K562 (cell line): ENCODE data around the gene KCNJ5. TPM values are rescaled to one million over a fixed set of nuclear protein-coding genes. Genes with fewer than 3 reads are reported as not detected.

ENCODE experiments used
- JUN ChIP-seq, 2 experiments: sonication (generic) in 1 of 2; formaldehyde crosslinking in 1 of 2; IDR thresholded peaks; 2 replicates each; pipeline versions ENCODE4 v1.6.1 to v1.8.0; 2012 to 2022; ENCODE audit warnings: borderline replicate concordance in 2 of 2, mild to moderate bottlenecking in 2 of 2, improper control_type of control experiment in 1 of 2, low read depth in 1 of 2, low read length in 1 of 2, missing genetic modification reagents in 1 of 2
- RREB1 ChIP-seq: fragments of 250-450 bp; sonication (Bioruptor Pico); IDR thresholded peaks from 2 replicates; pipeline ENCODE4 v1.4.0; 2020
- ZC3H11A ChIP-seq: IDR thresholded peaks from 2 replicates; pipeline ENCODE4 v1.6.1; 2012; ENCODE audit warnings: low read depth, low read length, improper control_type of control experiment
- ZNF143 ChIP-seq: sonication (generic); formaldehyde crosslinking; IDR thresholded peaks from 2 replicates; pipeline ENCODE4 v1.9.0; 2022; ENCODE audit warnings: mild to moderate bottlenecking, missing genetic modification reagents
- polyA plus RNA-seq, 8 experiments: library from polyadenylated mRNA; depleted of rRNA in 4 of 8; stranded (reverse) in 5 of 8; unstranded in 3 of 8; fragments of >200 nt; fragmentation: Nextera tagmentation in 2 of 8; fragmentation: Illumina TruSeq in 1 of 8; extraction: Ambion mirVana in 2 of 8; extraction: Trizol in 1 of 8; gene quantifications; 2 replicates each; pipeline versions ENCODE4 v1.2.1 to v1.2.3, GENCODE V29; 2011 to 2014; ENCODE audit warnings: inconsistent platforms in 1 of 8, missing spikeins in 1 of 8
- total RNA-seq, 7 experiments: library from RNA; depleted of rRNA in 6 of 7; stranded (reverse); fragments of >200 nt in 6 of 7; fragmentation: Illumina TruSeq in 2 of 7; extraction: Trizol in 2 of 7; gene quantifications; 2 replicates each; pipeline versions ENCODE4 v1.2.1 to v1.2.3, GENCODE V29; 2011 to 2021; ENCODE audit warnings: low replicate concordance in 1 of 7
- TF ChIP-seq, protein P1 (sequence below): fragments of 250-450 bp; sonication (Bioruptor Pico); IDR thresholded peaks from 2 replicates; pipeline ENCODE4 v1.4.0; 2020; ENCODE audit warnings: borderline replicate concordance

Gene KCNJ5
- total and polyA plus RNA-seq, 9 of the 15 experiments (the other 6 are each of a cell fraction or from before 2014, with no cell fraction given) = 0.04 TPM; not detected in 8

GRCh38 chr11:128894286-128894681 is 3.1 kb downstream of the KCNJ5 start (continued):
- TF ChIP-seq, protein P1, sequence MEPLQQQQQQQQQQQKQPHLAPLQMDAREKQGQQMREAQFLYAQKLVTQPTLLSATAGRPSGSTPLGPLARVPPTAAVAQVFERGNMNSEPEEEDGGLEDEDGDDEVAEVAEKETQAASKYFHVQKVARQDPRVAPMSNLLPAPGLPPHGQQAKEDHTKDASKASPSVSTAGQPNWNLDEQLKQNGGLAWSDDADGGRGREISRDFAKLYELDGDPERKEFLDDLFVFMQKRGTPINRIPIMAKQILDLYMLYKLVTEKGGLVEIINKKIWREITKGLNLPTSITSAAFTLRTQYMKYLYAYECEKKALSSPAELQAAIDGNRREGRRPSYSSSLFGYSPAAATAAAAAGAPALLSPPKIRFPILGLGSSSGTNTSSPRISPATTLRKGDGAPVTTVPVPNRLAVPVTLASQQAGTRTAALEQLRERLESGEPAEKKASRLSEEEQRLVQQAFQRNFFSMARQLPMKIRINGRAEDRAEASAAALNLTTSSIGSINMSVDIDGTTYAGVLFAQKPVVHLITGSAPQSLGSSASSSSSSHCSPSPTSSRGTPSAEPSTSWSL (CRISPR knock-in tag) = no peak
- no peak for TF ChIP-seq JUN (IDR thresholded peaks at IDR 0.05; ENCODE audit: borderline replicate concordance, low read depth, low read length)
- no peak for TF ChIP-seq JUN (CRISPR knock-in tag; IDR thresholded peaks at IDR 0.05; ENCODE audit: borderline replicate concordance)
- no peak for TF ChIP-seq ZC3H11A
- no peak for TF ChIP-seq RREB1 (CRISPR knock-in tag)
- no peak for TF ChIP-seq ZNF143 (CRISPR knock-in tag)
